GM23248 (cell line): ENCODE measurements around the gene KRT33B.

Source experiments
- EZH2 ChIP-seq: fragments of 200-600 bp; sonication (generic); IDR thresholded peaks from 2 replicates; pipeline ENCODE4 v1.6.1; 2018; ENCODE audit warnings: antibody characterized with exemption, mild to moderate bottlenecking; ENCODE audit not compliant: insufficient read depth, poor library complexity, severe bottlenecking
- EZH2phosphoT487 ChIP-seq: fragments of 200-600 bp; sonication (generic); IDR thresholded peaks from 2 replicates; pipeline ENCODE4 v1.6.1; 2018; ENCODE audit warnings: antibody characterized with exemption, moderate library complexity, mild to moderate bottlenecking, low read depth; ENCODE audit not compliant: insufficient read depth

DNA sequence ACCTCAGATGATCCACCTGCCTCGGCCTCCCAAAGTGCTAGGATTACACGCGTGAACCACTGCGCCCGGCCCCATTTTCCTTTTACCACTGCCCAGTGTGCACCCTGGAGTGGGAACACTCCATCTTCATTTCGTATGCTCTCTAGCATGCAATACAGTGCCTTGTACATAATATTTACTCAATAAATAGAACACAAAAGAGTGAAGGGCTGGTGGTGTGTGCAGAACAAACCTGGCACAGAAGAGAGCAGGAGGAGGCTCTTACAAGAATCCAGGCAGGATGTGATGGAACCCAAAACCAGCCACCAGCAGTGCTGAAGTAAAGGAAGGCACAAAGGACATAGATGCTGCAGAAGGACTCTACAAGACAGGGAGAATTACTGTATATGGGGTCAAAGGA is 47.5 kb upstream of the KRT33B start:
- TF ChIP-seq EZH2: no peak
- TF ChIP-seq EZH2phosphoT487: no peak
